ENCODE results near the gene GRAMD1B. TPM values are rescaled to one million over a fixed set of nuclear protein-coding genes. Genes with fewer than 3 reads are reported as not detected.
A peak's percentile ranks its signal among the peaks of the same experiment; 100 is the strongest.
"Not testable (repeated sequence)": the region's sequence is repeated elsewhere in the genome, so short reads cannot be mapped to it uniquely, and the experiment has no call there.

Gene GRAMD1B
- total RNA-seq, 1 experiment from 2014 or later: 4.6 TPM

DNA sequence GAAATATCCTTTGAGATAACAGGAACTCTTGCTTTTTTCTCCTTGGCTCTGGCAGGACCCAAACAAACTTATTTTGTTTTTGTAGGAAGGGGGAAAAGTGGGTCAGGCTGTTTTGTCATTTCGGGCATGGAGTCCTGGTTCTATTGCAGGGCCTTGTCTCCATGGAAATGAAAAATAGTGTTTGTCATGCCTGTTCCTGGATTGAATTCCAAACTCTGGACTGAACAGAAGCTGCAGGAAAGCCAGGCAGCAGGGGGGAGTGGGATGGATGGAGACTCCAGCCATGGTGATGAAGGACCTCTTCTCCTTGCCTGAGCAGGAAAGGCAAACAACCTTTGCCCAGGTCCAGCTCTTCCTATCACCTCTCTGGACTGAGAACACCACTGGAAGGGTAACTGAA is 137.4 kb downstream of the GRAMD1B start:
- no peak for DNase-seq (ENCODE audit: low spot score)

DNA sequence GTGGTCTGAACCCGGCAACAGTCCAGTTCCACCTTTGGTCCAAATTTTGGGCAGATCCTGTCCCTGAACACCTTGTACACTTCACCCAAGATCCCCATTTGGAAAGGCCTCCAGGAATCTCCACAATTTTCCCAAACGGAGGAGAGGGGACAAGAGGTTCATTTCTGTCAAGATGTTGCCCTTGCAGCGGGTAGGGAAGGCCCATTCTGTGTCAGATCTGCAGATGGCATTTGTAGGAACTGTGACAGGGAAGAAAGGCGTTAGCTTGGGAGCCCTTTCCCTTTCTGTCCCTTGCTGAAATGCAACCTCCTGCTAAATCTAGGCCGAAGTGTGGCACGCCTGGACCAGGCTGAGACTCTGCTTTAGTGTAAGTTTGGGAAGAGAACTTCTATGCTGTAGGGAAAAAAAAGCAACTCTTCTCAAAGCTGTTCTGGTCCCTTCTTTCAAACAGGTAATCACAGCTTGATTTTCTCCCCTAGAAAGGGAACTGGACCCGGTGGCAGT is 138.3 kb downstream of the GRAMD1B start:
- no peak for DNase-seq (ENCODE audit: low spot score)

DNA sequence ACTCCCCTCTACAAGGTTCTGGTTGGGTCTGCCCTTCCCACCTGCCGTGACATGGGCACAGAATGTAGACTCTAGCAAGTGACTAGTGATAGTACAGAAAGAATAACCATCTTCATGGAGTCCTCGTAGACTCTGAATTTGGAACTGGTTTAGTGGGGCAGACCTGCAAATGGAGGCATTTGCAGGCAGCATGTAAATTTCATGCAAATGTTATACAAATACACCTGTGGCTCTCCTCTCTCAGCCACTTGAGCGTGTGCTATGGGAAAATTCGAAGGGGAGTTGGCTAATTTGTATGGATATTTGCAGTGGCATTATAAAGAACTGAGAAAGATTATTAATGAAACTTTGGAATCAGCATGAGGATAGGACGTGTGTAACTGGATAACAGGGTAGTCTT is 139.3 kb downstream of the GRAMD1B start:
- no peak for DNase-seq (ENCODE audit: low spot score)

DNA sequence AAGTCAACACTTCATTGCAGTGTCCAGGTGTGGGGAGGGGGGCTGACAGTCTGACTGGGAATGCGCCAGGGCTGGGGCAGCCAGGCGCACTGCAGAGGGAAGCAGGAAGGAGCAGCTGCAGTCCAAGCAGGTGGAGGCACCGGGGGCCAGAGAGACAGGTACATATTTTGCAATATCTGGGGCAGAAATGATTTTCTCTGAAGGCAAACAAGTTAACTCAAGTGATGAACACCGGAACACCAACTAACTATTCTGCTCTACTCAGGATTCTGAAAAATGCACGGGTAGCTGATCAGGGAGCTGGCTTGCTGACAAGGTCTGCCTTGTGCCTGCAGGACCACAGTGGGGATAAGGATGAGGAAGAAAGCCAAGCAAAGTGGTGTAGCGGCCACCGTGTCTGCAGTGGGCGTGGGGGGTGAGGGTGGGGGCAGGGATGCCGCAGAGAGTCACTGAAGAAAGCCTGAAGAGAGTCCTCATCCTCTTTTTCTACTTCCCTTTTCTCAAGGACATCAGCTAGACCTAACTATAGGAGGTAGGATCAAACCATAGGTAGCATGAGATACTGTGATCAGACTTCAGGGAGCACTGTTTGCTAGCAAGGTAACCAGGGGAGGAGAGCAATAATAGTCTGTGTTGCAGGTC is 141.0 kb downstream of the GRAMD1B start:
- DNase-seq (ENCODE audit: low spot score): no peak

DNA sequence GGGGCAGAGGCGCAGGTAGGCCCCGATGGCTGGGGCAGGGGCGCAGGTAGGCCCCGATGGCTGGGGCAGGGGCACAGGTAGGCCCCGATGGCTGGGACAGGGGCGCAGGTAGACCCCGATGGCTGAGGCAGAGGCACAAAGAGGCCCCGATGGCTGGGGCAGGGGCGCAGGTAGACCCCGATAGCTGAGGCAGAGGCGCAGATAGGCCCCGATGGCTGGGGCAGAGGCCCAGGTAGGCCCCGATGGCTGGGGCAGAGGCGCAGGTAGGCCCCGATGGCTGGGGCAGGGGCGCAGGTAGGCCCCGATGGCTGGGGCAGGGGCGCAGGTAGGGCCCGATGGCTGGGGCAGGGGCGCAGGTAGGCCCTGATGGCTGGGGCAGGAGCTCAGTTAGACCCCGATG is 142.7 kb downstream of the GRAMD1B start:
- not testable (repeated sequence) for DNase-seq (ENCODE audit: low spot score)

DNA sequence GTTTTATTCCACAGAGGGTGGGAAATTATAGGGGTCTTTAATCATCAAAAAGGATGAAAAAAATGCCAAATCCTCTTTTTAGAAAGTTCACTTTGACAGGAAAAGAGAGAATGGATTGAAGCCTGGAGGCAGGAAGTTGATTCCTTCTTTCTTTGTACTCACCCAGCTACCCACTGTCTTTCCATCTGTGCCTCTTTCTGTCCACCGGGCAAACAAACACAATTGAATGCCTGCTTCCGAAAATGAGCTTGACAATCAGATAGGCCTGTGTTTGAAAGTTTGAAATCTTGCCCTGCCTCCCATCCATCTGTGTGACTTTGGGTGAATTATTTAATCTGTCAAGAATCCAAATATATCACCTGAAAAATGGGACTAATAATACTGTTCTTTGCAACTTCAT is 143.2 kb downstream of the GRAMD1B start:
- DNase-seq (ENCODE audit: low spot score): no peak

DNA sequence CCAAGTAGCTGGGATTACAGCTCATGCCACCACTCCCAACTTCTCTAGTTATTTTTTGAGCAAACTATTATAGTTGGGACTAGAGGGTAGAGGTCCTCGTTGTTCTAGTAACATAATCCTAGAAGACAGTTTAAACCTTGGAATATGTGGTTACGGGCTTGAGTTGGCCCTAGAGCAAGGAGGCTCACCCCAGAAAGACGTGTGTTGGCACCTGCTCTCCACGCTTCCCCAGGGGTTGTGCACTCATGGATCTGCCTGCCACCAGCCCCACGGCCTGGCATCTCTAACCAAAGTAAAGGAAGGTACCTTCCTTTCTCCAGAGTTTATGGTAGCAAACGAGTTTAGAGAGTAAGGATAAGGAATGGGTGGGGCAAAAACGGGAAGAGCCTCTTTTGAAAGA is 145.4 kb downstream of the GRAMD1B start:
- DNase-seq (ENCODE audit: low spot score): no peak

DNA sequence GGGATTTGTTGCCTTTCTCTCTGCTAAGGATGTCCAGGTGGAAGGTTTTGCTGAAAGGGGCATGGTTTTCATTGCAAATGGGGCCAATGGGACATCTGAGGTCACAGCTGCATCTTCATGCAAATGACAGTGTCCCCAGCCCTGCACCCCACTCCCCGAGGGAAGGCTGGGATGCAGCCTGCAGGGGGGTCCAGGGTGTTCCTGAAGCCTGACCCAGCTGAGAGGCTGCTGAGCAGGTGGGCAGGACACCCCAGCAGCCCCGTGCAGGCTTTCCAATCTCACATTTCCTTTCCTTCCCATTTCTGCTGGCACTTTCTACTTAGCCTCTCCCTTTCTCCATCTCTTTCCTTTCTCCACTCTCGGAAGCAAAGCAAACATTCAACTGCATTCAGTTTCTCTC is 146.0 kb downstream of the GRAMD1B start:
- no peak for DNase-seq (ENCODE audit: low spot score)

DNA sequence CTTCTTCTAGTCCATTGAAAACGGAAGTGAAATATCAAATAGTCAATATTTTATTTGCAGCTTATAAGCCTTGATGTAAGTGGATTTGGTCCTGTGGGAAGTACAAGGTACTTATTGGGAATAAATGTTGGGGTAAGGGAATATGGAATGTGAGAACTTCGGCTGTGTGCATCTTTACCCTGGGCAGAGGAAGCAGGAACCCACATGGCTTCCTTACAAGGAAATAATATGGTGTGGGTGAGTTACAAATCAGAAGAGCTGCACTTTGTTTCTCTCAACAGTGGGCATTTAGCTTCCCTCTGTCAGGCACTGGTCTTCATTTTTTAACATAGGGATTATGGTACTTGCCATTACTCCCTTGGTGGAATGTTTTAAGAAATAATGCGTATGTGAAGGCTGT is 146.4 kb downstream of the GRAMD1B start:
- DNase-seq (ENCODE audit: low spot score): no peak

DNA sequence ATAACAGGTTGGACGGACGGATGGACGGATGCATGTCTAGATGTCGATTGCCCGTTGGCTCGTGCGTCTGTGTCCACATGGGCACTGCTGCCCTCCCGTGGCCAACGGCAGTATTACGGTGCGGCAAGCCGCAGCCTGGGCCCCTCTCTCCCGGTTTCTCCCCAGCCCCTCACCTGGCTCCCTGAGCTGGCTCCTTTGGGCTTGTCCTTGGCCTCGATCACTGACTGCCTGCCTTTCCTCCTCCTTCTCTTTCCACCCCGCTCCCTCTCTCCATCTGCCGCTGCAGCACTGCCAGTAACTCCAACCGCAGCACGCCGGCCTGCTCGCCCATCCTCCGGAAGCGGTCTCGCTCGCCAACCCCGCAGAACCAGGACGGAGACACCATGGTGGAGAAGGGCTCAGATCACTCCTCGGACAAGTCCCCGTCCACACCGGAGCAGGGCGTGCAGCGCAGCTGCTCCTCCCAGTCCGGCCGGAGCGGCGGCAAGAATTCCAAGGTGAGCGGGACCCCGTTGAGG is 147.1 kb downstream of the GRAMD1B start:
- peak; percentile 10 for DNase-seq (ENCODE audit: low spot score)

DNA sequence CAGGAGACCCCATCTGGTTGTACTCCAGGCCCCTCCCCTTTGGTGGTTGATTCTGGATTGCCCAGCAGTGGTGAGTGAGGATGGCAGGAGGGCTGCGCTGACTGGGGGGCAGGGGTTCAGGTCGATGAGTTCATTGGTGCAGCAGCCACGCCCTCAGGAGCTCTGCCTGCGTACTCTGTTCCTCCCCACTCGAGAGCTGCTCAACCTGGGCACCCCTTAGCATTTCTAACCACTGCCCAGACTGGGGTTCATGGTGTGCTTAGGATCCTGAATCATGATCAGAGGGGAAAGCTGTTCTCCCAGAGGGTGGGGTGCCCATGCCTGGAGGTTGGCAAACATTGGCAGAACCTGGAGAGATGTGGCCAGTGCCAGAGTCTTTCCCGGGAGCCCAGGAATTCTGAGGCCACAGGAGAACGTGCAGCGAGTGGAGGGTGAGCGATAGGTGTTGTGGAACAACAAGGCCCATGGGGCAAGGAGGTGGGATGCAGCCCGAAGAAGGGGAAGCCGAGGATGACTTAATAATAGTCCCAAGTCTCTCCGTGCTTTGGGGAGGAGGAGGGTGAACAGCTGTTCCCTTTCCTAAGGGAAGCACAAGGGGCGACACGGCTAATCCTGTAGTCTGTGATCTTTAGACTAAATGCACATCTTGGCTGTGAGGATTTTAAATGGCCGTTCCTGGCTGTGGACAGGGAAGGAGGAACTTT is 148.9 kb downstream of the GRAMD1B start:
- no peak for DNase-seq (ENCODE audit: low spot score)

DNA sequence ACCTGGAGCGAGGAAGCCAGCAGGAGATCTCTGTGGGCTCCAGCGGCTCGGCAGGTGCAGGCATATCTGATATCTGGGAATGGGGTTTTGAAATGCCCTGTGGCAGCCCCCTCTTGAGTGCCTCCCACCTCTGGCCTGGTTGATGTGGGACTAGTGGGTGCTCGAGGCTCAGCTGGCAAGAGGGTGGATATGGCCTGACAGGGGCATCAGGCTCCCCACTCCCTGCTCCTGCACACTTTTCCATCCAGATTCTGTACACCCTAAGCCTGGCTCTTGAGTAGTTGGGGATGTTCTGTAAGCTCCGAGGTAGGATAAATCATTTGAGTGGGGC is 149.4 kb downstream of the GRAMD1B start:
- DNase-seq (ENCODE audit: low spot score): no peak

DNA sequence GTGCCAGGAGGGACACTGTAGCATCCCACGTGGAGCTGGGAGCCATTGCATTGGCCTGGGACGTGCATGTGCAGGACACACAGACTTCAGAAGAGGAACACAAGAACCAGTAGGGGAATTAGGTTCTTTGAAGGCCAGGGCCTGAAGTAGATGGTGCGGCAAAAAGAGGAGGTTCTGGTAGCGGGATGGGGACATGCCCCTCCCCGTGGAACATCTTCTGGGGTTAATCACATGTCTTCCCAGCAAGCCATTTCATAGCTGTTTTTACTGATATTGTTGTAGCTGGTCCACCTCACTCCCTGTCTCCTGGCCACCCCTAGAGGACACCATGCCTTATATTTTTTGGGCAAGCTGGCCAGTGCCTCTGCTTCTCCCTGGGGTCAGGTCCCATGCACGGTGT is 150.1 kb downstream of the GRAMD1B start:
- no peak for DNase-seq (ENCODE audit: low spot score)

DNA sequence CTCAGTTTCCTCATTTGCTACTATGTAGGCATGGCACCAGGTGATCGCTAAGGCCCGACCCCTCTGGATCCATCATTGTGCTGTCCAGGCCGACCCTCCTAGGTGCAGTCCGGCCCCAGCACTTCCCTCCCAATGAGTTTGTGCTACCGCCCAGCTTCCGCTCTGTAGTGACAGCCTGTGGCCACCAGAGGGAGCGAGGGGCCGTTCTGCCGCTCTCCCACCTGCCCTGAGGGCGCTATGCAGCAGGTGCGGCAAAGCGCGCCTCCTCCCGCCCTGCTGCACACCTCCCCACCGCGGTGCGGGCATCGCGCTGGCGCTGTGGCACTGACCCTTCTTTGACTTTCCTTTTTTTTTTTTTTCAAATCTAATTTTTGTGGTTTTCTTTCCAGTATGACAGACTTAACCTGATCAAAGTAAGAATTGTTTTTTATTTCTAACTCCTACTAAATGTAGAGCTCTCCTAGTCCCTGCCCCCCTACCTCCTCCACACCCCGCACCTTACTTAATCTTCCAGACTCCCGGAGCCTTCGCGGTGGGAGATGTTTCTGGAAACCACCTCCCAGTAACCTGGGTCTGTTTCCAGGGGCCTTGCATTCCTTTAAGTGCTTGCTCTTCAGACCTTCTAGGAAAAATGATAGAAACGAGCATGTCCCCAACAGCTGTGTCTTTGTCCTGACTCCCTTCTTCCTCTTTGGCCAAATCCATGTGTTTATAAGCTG is 150.6 kb downstream of the GRAMD1B start:
- DNase-seq (ENCODE audit: low spot score): peak; percentile 19

DNA sequence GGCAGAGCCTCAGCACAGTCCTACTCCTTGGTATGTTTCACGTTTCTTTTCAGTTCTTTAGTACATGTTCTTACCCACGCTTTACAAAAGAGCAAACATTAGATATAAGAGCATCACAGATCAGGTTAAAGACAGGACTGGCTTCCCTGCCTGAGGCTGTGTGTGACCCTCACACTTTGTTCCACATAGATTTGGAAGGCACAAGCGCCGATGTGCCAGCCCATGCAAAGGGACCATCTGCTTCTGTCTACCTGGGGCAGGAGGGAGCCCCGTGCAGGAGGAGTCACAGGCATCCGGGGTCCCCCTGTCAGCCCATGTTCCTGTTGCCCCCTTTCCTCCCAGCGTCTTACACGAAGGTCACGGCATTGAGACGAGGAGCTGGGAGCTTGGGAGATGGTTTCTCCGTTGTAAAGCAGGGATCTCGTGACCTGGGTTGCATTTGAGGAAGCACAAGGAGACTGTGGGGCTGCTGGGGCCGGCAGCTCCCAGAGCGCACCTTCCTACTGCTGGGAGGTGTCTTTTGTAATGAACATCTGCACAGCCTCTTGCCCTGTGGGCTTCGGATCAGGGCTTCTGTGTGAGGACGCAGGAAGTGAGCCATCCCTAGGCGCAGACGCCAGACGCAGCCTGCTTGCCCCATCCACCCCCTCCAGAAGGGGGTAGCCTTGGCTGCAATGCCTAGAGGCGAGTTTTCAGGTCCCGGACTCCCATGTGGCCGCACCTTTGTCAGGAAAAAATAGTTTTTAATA is 151.8 kb downstream of the GRAMD1B start:
- no peak for DNase-seq (ENCODE audit: low spot score)

DNA sequence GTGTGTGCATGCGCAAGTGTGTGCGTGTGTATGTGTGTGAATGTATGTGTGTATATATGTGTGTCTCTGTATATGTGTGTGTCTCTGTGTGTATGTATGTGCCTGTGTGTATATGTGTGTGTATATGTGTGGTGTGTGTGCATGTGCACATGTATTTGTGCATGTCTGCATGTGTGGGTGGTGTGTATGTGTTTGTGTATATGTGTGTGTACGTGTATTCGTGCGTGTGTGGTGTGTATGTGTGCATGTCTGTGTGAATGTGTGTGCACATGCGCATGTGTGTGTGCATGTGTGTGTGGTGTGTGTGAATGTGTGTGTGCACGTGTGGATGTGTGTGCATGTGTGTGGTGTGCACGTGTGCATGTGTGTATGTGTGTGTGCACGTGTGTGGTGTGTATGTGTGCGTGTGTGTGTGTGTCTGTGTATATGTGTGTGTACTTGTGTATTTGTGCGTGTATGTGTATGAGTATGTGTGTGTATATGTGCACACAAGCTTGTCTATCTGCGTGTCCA is 153.0 kb downstream of the GRAMD1B start:
- DNase-seq (ENCODE audit: low spot score): no peak

DNA sequence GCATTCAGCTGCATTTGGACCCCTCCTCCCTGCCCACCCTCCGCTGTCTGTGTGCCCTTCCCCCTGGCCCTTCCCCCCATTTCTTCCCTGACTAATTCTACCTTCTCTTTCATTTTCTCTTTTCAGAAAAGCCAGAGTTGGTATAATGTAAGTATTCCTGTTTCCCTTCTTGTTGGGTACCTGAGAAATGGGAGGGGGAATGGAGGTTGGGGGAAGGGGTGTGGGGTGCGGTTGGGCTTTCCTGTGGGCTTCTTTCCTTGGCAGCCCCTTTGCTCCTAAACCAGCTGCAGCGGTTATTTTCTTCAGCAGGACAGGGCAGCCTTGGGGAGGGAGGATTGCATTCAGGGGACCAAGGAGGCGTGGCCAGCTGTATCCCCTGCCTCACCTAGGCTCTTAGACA is 154.1 kb downstream of the GRAMD1B start:
- DNase-seq (ENCODE audit: low spot score): no peak

DNA sequence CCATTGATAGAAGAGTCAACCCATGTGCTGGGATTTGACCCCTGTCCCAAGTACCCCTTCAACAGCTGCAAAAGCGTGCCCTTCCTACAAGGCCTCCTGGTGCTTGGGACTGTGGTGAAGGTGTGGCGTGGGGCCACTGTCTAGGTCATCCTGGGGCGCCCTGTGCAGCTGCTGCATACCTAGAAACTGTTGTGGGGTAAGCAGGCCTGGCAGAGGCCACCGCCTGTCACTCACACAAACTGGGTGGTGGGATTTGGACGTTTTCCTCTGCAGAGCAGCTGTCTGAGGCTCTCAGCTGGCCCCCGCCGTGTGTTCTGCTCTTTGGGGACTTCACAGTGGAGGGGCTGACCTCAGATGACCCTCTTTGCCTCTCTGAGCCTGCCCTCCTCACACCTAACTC is 154.7 kb downstream of the GRAMD1B start:
- no peak for DNase-seq (ENCODE audit: low spot score)

DNA sequence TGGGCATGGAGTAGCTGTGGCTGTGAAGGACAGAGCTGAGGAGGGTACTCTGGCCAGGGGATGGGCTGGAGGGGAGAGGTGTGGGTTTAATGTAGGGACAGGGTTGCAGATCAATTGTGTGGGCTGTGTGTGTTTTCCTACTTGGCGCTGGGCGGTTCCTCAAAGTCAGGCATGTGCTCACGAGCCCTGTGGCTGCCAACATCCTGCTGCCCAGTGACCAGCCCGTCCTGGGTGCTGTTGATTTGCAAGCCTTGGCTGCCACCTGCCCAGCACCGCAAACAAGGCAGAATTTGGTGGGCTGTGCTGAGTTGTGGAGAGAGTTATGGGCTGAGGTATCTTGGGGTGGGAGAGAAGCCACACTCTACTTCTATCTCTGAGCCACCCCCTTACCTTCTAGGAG is 155.1 kb downstream of the GRAMD1B start:
- DNase-seq (ENCODE audit: low spot score): no peak

DNA sequence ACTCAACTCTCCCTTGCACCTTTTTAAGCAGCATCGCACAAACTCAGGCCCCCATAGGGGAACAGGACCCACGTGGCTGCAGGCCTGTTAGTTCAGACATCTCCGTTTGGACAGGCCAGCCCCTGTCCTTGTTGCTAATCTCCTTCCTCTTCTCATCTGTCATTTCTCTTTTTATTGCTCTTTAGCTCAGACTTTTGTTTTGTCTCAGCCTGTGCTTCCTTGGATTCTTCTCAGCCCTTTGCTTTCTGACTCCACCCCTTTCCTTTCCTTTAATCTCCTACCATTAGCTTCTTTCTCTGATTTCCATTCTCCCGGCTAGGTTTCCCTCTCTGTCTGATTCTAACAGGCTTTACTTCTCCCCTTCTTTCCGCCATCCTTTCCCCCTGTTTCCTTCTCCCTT is 155.6 kb downstream of the GRAMD1B start:
- no peak for DNase-seq (ENCODE audit: low spot score)

DNA sequence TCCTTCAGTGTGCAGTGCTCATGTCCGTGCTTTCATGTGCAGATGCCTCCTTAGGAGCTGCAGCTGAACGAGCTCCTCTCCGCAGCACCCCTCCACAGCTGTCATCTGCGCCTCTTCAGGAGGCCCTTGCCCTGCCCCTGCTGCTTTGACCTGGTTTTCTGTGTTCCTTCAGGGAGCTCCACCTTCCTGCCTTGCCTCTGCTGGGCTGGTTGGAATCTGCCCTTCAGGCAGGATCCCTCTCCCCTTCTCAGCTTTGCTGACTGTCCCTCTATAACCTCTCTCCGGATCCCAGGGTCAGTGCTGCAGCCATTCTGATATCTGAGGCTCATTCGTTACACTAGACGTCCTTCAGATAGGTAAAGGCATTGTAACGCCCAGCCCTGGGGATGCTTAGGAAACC is 156.5 kb downstream of the GRAMD1B start:
- no peak for DNase-seq (ENCODE audit: low spot score)

DNA sequence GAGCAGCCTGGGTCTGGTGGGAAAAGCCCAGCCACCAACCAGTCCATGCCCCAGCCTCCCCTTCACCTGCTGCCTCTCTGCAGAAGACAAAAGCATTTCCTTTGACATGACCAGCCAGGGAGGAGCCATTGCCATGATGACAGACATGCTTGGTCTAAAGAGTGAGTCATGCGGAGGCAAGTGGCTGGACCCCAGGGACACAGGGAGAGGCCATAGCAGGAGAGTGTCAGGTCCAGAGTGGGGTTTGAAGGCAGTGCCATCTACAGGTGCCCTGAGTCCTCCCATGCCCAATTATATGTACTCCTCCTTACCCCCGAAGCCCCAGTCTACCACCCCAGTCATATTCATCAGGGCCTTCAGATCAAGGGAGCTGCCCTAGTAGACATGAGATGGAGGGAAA is 157.0 kb downstream of the GRAMD1B start:
- DNase-seq (ENCODE audit: low spot score): peak; percentile 24

All from A172 (cell line).